ENCODE results near the gene RTTN.

The RTTN gene

DNA sequence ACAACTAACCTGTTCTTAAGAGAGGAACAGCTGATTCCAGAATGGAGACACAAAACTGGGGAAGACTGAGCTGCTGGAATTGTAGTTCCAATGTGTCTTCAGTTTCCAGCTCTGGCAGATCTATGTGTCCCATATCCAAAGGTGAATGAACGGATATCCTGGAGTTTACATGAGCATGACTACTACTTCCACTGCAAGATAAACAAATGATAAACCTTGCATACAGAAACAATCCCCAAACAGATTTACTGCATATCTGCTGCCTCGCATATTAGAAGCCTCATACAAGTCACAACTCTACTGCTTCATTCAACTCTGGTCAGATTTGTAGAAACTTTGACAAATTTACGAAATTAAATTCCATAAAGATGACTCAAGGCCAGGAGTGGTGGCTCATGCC is 15.0 kb downstream of the RTTN start:
- H3K4me1 ChIP-seq (ENCODE audit: insufficient read depth, low read length), result no peaks in the 10 kb centered on the region
- H3K36me3 ChIP-seq (ENCODE audit: insufficient read depth, low read length), result no peaks in the 10 kb centered on the region; the same call in 1 of the 2 replicates
- no peak overlapping the region for H3K9ac ChIP-seq (ENCODE audit: low read depth, low read length)
- no peaks in the 10 kb centered on the region for H3K9me3 ChIP-seq (ENCODE audit: control insufficient read depth, insufficient read depth, low read length)

DNA sequence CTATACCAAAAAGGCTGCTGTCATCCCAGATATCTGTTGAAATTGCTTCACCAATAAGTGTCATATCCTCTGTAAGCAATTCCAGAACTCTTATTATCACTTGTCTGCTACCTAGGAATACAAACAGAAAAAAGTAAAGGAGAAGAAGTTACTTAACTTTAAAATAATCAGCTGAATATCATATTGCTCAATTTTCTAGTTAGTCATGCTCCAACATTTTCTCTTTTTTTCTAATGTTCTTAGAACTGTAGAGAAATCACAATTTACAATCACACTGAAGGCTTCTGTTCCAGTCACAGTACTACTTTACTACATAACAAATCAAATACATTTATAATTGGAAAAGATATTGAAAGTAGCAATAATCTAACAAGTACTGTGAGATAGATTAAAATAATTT is 17.4 kb downstream of the RTTN start:
- no peaks in the 10 kb centered on the region for H3K36me3 ChIP-seq (ENCODE audit: insufficient read depth, low read length)
- no peaks in the 10 kb centered on the region for H3K4me1 ChIP-seq (ENCODE audit: insufficient read depth, low read length)
- H3K9ac ChIP-seq (ENCODE audit: low read depth, low read length), result no peak overlapping the region
- H3K9me3 ChIP-seq (ENCODE audit: control insufficient read depth, insufficient read depth, low read length), result no peaks in the 10 kb centered on the region

DNA sequence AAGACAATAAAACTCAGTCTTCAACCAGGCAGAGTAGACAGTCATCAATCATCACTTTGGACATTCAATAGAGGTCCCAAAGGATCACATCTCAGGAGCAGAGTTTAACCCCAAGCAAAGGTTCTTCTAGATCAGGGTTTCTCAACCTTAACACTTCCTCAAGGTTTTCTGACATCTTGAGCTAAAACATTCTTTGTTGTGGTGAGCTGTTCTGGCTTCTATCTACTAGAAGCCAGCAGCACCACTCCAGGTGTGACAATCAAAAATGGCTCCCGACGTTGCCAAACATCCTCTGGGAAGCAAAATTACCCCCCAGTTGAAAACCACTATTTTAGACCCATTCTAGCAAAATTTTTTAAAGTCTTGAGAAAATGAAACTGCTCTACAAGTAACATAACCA is 22.0 kb downstream of the RTTN start:
- Histone ChIP-seq H3K9me3 (ENCODE audit: control insufficient read depth, insufficient read depth, low read length) (no peaks in the 10 kb centered on the region), H3K36me3 (ENCODE audit: insufficient read depth, low read length) (no peaks in the 10 kb centered on the region), H3K9ac (ENCODE audit: low read depth, low read length) (no peak overlapping the region), H3K4me1 (ENCODE audit: insufficient read depth, low read length) (peaks cover 12% of the 10 kb centered on the region; the same call in 1 of the 2 replicates)

DNA sequence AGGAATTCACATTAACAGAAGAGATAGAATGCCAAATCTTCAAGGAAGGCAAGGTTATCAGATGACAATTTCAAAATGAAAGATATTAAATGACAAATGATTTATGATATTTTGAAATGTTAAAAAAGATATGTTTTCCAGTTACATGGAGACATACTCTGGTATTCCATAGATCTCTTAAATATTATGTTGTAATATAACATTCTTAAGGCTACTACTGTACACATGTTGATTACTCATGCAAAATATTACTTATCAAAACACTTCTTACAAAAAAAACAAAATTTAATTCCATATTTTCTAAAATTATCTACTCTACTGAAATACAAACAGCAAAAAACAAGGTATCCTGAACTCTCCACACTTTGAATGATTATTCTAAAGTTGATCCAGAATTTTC is 22.9 kb downstream of the RTTN start:
- Histone ChIP-seq H3K9ac (ENCODE audit: low read depth, low read length) (no peak overlapping the region), H3K9me3 (ENCODE audit: control insufficient read depth, insufficient read depth, low read length) (no peaks in the 10 kb centered on the region), H3K4me1 (ENCODE audit: insufficient read depth, low read length) (peaks cover 12% of the 10 kb centered on the region; the same call in 1 of the 2 replicates), H3K36me3 (ENCODE audit: insufficient read depth, low read length) (no peaks in the 10 kb centered on the region)

DNA sequence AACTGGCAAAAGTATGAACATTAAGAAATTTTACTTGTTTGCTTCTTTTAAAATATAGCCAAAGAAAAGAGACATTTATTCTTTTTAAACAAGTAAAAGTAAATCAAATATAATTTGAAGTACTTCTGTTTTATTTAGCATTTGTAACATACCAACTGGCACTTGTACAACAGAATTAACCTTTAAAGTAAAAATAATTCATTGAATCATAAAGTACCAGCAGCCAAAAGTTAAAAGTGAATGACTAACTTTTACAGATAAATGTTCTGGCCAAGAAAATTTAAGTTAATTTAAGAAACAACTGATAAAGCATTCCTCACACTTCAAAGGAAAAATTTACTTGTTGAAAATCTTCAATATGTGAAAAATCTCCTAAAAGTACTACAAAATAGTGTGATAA is 23.8 kb downstream of the RTTN start:
- H3K4me1 ChIP-seq (ENCODE audit: insufficient read depth, low read length), result peaks cover 12% of the 10 kb centered on the region; the same call in 1 of the 2 replicates
- no peak overlapping the region for H3K9ac ChIP-seq (ENCODE audit: low read depth, low read length)
- no peaks in the 10 kb centered on the region for H3K36me3 ChIP-seq (ENCODE audit: insufficient read depth, low read length)
- H3K9me3 ChIP-seq (ENCODE audit: control insufficient read depth, insufficient read depth, low read length), result no peaks in the 10 kb centered on the region

DNA sequence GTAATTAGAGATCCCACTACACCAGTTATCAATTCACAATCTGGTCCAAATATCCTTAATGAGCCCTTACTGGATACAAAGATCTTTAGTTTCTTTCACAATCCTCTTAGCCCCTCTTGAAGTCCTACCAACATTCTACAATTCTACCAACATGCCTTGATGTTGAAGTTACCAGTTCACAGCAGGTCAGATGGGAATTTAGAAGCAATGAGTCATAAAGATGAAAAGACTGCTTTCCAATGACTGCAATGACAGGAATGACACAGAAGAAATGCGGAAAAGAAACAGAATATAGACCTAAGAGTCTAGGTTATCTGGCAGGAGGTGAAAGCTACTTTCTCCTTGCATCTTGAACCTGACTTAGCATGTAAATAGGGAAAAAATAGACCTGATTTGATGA is 24.5 kb downstream of the RTTN start:
- Histone ChIP-seq H3K9me3 (ENCODE audit: control insufficient read depth, insufficient read depth, low read length) (no peaks in the 10 kb centered on the region), H3K9ac (ENCODE audit: low read depth, low read length) (no peak overlapping the region), H3K4me1 (ENCODE audit: insufficient read depth, low read length) (peaks cover 12% of the 10 kb centered on the region; the same call in 1 of the 2 replicates), H3K36me3 (ENCODE audit: insufficient read depth, low read length) (no peaks in the 10 kb centered on the region)

DNA sequence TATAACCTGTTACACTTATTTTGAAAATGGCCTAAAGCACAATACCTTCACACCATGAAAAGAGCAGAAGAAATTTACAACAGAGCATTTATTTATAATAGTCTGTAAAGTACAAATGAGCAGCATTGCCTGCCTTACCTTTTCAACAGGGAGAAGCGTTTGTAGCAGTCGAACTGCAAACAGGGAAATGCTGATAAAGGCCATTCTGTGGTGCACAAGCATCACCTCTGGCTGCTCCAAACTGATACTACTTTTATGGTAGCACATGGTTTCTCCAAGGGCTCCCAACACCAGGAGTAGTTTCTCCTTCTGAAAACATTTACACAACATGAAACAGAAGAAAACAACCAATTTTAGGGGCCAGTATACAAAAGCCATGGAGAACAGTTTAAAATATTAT is 28.9 kb downstream of the RTTN start:
- Histone ChIP-seq H3K36me3 (ENCODE audit: insufficient read depth, low read length) (no peaks in the 10 kb centered on the region; the same call in 1 of the 2 replicates), H3K4me1 (ENCODE audit: insufficient read depth, low read length) (peaks cover 12% of the 10 kb centered on the region; the same call in 1 of the 2 replicates), H3K9me3 (ENCODE audit: control insufficient read depth, insufficient read depth, low read length) (no peaks in the 10 kb centered on the region), H3K9ac (ENCODE audit: low read depth, low read length) (no peak overlapping the region)

DNA sequence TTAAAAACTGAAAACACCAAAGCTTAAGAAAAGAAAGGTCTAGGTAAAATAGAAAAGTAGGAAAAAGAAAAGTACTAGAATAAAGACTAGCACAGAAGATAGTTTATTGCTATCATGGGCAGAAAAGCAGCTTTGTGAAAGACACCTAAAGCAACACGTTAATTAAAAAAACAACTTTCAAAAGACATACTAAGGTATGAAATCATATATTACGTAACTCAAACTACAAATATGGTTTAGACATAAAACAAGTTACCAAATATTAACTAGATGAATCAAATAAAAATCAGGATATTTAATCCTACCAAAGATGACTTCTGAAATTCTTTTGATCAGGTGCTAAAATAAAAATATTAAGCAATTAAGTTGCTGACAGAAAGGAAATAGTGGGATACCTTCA is 30.3 kb downstream of the RTTN start:
- no peaks in the 10 kb centered on the region; the same call in 1 of the 2 replicates for H3K36me3 ChIP-seq (ENCODE audit: insufficient read depth, low read length)
- 0 out of 2 replicates have a peak, but pooled peaks cover 4% of the 10 kb centered on the region for H3K4me1 ChIP-seq (ENCODE audit: insufficient read depth, low read length)
- no peaks in the 10 kb centered on the region for H3K9me3 ChIP-seq (ENCODE audit: control insufficient read depth, insufficient read depth, low read length)
- no peak overlapping the region for H3K9ac ChIP-seq (ENCODE audit: low read depth, low read length)

DNA sequence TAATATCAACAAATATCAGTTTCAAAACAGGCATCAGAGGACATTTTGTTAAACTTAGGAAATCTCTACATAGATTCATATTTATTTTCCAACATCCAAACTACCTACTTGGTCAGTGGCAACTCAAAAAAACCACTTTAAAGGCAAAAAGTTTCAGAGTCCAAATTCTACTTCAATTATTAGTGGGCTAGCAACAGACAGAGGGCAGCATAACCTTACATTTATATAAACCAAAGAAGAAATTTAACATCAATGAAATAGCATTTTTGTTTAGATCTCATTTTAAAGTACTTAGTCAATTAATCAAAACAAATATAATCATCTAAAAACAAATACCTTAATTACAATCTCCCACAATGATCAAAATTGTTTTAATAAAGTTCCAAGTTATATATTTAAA is 33.3 kb downstream of the RTTN start:
- Histone ChIP-seq H3K36me3 (ENCODE audit: insufficient read depth, low read length) (no peaks in the 10 kb centered on the region; the same call in 1 of the 2 replicates), H3K9me3 (ENCODE audit: control insufficient read depth, insufficient read depth, low read length) (no peaks in the 10 kb centered on the region), H3K4me1 (ENCODE audit: insufficient read depth, low read length) (no peaks in the 10 kb centered on the region), H3K9ac (ENCODE audit: low read depth, low read length) (no peak overlapping the region)

DNA sequence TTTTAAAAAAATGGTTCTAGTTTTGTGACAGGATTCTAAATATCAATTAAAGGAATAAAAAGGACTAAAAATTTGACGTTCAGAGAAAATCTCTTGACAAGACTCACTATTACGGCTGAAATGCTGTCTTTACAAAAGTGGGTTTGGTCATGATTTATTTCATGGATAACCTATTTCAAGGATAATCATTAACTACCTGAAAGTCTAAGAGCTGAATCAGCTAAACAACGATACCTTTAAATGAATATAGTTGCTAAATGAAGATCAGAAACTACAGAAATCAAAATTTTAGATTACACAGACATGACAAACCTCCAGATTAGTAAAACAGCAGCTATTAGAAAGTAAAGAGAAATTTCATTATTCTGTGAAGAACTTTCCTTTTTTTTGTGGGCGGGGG is 35.7 kb downstream of the RTTN start:
- H3K4me1 ChIP-seq (ENCODE audit: insufficient read depth, low read length), result no peaks in the 10 kb centered on the region
- peaks cover 2% of the 10 kb centered on the region; the same call in 1 of the 2 replicates for H3K36me3 ChIP-seq (ENCODE audit: insufficient read depth, low read length)
- H3K9me3 ChIP-seq (ENCODE audit: control insufficient read depth, insufficient read depth, low read length), result no peaks in the 10 kb centered on the region
- H3K9ac ChIP-seq (ENCODE audit: low read depth, low read length), result no peak overlapping the region

DNA sequence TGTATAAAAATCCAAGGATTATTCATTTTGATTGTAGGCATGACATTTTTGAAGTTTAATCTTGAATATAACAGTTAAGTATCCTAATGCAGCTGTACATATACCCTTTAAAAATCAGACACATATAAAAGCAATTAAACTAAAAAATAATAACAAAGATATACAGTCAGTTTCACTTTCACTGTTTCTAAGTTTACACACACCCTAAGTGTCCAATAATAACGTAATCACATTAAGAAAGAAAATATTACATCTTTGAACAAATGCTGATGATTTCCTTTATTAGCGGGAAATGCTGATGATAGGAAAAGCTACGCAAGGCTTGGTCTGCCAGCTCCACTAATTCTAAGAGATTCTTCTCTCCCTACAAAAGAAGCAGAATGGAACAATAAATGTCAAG is 38.8 kb downstream of the RTTN start:
- no peaks in the 10 kb centered on the region; the same call in 1 of the 2 replicates for H3K9me3 ChIP-seq (ENCODE audit: control insufficient read depth, insufficient read depth, low read length)
- H3K4me1 ChIP-seq (ENCODE audit: insufficient read depth, low read length), result no peaks in the 10 kb centered on the region
- H3K9ac ChIP-seq (ENCODE audit: low read depth, low read length), result no peak overlapping the region
- peaks cover 2% of the 10 kb centered on the region; the same call in 1 of the 2 replicates for H3K36me3 ChIP-seq (ENCODE audit: insufficient read depth, low read length)

DNA sequence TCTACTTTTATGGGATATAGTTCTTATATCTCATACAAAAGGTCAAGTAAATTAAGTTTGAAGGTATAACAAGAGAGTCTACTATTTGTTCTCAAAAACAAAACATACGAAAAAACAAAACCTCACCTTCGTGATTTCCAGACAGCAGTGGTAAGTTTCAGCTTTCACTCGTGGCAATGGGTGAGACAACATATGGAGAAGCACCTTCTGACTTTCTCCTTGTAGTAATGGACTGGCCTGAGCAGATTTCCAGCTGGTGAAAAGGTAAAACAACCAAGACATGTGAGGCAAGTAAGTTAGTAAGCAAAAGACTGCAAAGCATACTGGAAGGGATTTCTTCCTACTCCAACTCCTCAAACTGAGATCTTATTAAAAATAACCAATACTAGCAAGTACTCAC is 39.6 kb downstream of the RTTN start:
- Histone ChIP-seq H3K9me3 (ENCODE audit: control insufficient read depth, insufficient read depth, low read length) (no peaks in the 10 kb centered on the region; the same call in 1 of the 2 replicates), H3K9ac (ENCODE audit: low read depth, low read length) (no peak overlapping the region), H3K4me1 (ENCODE audit: insufficient read depth, low read length) (no peaks in the 10 kb centered on the region), H3K36me3 (ENCODE audit: insufficient read depth, low read length) (peaks cover 2% of the 10 kb centered on the region; the same call in 1 of the 2 replicates)

DNA sequence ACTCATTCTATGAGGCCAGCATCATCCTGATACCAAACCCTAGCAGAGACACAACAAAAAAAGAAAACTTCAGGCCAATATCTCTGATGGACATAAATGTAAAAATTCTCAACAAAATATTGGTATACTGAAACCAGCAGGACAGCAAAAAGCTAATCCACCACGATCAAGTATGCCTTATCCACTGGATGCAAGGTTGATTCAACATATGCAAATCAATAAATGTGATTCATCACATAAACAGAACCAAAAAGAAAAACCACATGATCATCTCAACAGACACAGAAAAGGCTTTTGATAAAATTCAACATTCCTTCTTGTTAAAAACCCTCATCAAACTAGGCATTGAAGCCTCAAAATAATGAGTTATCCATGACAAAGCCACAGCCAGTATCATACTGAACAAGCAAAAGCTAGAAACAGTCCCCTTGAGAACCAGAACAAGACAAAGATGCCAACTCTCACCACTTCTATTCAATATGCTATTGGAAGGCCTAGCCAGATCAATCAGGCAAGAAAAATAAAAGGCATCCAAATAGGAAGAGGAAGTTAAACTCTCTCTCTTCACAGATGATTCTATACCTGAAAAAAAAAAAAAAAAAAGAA is 45.3 kb downstream of the RTTN start:
- no peaks in the 10 kb centered on the region for H3K36me3 ChIP-seq (ENCODE audit: insufficient read depth, low read length)
- H3K9me3 ChIP-seq (ENCODE audit: control insufficient read depth, insufficient read depth, low read length), result no peaks in the 10 kb centered on the region; the same call in 1 of the 2 replicates
- no peak overlapping the region for H3K9ac ChIP-seq (ENCODE audit: low read depth, low read length)
- no peaks in the 10 kb centered on the region for H3K4me1 ChIP-seq (ENCODE audit: insufficient read depth, low read length)

DNA sequence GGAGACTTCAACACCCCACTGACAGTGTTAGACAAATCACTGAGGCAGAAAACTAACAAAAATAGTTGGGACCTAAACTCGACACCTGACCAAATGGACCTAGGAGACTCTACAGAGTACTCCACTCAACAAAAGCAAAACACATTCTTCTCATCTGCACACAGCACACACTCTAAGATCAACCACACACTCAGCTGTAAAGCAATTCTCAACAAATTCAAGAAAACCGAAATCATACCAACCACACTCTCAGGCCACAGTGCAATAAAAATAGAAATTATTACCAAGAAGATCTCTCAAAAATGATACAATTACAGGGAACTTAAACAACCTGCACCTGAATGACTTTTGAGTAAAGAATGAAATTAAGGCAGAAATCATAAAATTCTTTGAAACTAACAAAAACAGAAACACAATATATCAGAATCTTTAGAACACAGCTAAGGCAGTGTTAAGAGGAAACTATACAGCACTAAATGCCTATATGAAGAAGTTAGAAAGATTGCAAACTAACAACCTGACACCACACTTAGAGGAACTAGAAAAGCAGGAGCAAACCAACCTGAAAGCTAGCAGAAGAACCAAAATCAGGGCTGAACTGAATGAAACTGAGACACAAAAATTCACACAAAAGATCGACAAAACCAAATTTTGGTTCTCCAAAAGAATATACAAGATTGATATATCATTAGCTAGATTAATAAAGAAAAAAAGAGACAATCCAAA is 46.3 kb downstream of the RTTN start:
- no peaks in the 10 kb centered on the region for H3K36me3 ChIP-seq (ENCODE audit: insufficient read depth, low read length)
- no peak overlapping the region for H3K9ac ChIP-seq (ENCODE audit: low read depth, low read length)
- H3K4me1 ChIP-seq (ENCODE audit: insufficient read depth, low read length), result no peaks in the 10 kb centered on the region
- H3K9me3 ChIP-seq (ENCODE audit: control insufficient read depth, insufficient read depth, low read length), result no peaks in the 10 kb centered on the region; the same call in 1 of the 2 replicates

DNA sequence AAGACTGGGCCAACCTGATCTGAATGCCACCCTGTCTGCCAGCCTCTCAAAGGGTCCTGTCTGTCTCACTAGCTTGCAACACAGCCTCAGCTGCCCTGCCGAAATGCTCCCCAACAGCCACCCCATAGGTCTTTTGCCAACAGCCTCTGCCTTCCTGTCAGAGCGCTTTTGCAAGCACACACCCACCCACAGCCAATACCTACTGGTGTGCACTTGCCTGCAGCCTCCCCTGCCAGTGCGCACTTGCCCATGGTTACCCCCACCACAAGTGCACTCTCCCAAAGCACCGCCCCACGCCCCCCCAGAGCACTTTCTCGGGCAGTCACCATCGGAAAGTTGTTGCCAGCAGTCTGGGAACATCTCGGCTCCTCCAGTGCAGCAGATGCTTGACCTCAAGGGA is 48.6 kb downstream of the RTTN start:
- Histone ChIP-seq H3K9me3 (ENCODE audit: control insufficient read depth, insufficient read depth, low read length) (no peaks in the 10 kb centered on the region; the same call in 1 of the 2 replicates), H3K9ac (ENCODE audit: low read depth, low read length) (no peak overlapping the region), H3K36me3 (ENCODE audit: insufficient read depth, low read length) (no peaks in the 10 kb centered on the region; the same call in 1 of the 2 replicates), H3K4me1 (ENCODE audit: insufficient read depth, low read length) (no peaks in the 10 kb centered on the region)

Data from ES-I3 (cell line).